ENCODE data around the gene PRDX1.
"Not testable (repeated sequence)": the region's sequence is repeated elsewhere in the genome, so short reads cannot be mapped to it uniquely, and the experiment has no call there.

Gene PRDX1

GRCh38 chr1:45503462-45504360 lies 18.0 kb downstream of the PRDX1 start:
- no peak for DNase-seq

GRCh38 chr1:45501505-45501859 lies 20.2 kb downstream of the PRDX1 start:
- no peak for DNase-seq

- DNase-seq, result peak; percentile 49
Observed at GRCh38 chr1:45499415-45499769, 22.3 kb downstream of the PRDX1 start.

- peak; percentile 36 for DNase-seq
Observed at GRCh38 chr1:45498279-45498678, 23.4 kb downstream of the PRDX1 start.

- peak; percentile 78 for DNase-seq
Observed at GRCh38 chr1:45493116-45493697, 28.5 kb downstream of the PRDX1 start.

- DNase-seq, result no peak
Observed at GRCh38 chr1:45492691-45493090, 29.0 kb downstream of the PRDX1 start.

- no peak for DNase-seq
Observed at GRCh38 chr1:45491487-45492260, 30.0 kb downstream of the PRDX1 start.

- DNase-seq, result peak; percentile 100
Observed at GRCh38 chr1:45490626-45491486, 30.8 kb downstream of the PRDX1 start, which contains the start of gene TESK2. Gene TESK2 (minus strand): TSS chr1:45491163. CDS start chr1:45457785, 33,378 bp downstream.

GRCh38 chr1:45490121-45490625 lies 31.5 kb downstream of the PRDX1 start:
- DNase-seq, result peak; percentile 51

GRCh38 chr1:45489379-45489778 lies 32.3 kb downstream of the PRDX1 start:
- DNase-seq, result not testable (repeated sequence)

GRCh38 chr1:45488666-45489377 lies 32.9 kb downstream of the PRDX1 start:
- DNase-seq, result peak; percentile 61

GRCh38 chr1:45485949-45486348 lies 35.7 kb downstream of the PRDX1 start:
- no peak for DNase-seq

GRCh38 chr1:45479039-45479748 lies 42.5 kb downstream of the PRDX1 start:
- no peak for DNase-seq

GRCh38 chr1:45478121-45478814 lies 43.4 kb downstream of the PRDX1 start:
- DNase-seq, result no peak

- DNase-seq, result no peak
Observed at GRCh38 chr1:45477646-45478045, 44.0 kb downstream of the PRDX1 start.

- DNase-seq, result not testable (repeated sequence)
Observed at GRCh38 chr1:45474194-45474593, 47.5 kb downstream of the PRDX1 start.

- no peak for DNase-seq
Observed at GRCh38 chr1:45473302-45473701, 48.4 kb downstream of the PRDX1 start.

- no peak for DNase-seq
Observed at GRCh38 chr1:45470306-45470798, 51.3 kb downstream of the PRDX1 start.

- DNase-seq, result not testable (repeated sequence)
Observed at GRCh38 chr1:45467353-45467752, 54.3 kb downstream of the PRDX1 start.

- no peak for DNase-seq
Observed at GRCh38 chr1:45465277-45465676, 56.4 kb downstream of the PRDX1 start.

All from NCI-H82 (cell line).